T-helper 2 cell treated with Interferon-gamma antibody and Interleukin-4, amounts not matched to agents 5 μg/mL and 100 μg/mL, for 36 hours (primary cell): ENCODE results near the gene GLYR1.
"Not testable (repeated sequence)": the region's sequence is repeated elsewhere in the genome, so short reads cannot be mapped to it uniquely, and the experiment has no call there.

Experiments used
- DNase-seq: peaks from one replicate; pipeline ENCODE4 v3.0.0; 2021; ENCODE audit warnings: low spot score
- H3K27ac Mint-ChIP-seq: one replicate; pipeline ENCODE4 v1.8.0; 2021; ENCODE audit warnings: mild to moderate bottlenecking, mixed read lengths
- H3K27me3 Mint-ChIP-seq: one replicate; pipeline ENCODE4 v1.8.0; 2021; ENCODE audit warnings: low read depth, mixed read lengths
- H3K36me3 Mint-ChIP-seq: one replicate; pipeline ENCODE4 v1.8.0; 2021; ENCODE audit warnings: low read depth, mixed read lengths
- H3K4me1 Mint-ChIP-seq: one replicate; pipeline ENCODE4 v1.8.0; 2021; ENCODE audit warnings: low read depth, mixed read lengths
- H3K4me3 Mint-ChIP-seq: one replicate; pipeline ENCODE4 v1.8.0; 2022; ENCODE audit warnings: mild to moderate bottlenecking, moderate library complexity, mixed read lengths
- H3K9me3 Mint-ChIP-seq: one replicate; pipeline ENCODE4 v1.8.0; 2021; ENCODE audit warnings: mixed read lengths

Gene GLYR1

DNA sequence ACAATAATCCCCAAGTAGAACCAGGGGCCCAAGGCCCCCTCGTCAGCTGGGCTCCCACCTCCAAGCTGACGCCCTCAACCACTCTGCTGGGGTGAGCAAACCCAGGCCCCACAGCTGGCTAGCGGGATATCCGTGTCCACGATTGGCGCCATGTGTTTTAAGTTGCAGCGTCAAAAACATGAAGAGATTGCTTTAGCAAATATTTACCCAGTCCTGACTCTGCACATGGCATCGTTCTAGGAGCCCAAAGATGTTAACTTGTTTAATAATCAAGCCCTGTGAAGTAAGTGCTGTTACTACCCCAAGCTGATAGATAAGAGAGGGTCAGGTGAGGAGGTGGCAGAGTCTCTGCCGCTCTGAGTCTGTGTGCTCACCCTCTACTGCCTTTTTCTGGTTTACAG is 58.6 kb downstream of the GLYR1 start:
- Mint-ChIP-seq H3K36me3 (no peaks in the 10 kb centered on the region), H3K27me3 (no peaks in the 10 kb centered on the region), H3K4me1 (peaks cover 4% of the 10 kb centered on the region), H3K9me3 (no peaks in the 10 kb centered on the region), H3K27ac (no peak overlapping the region), H3K4me3 (no peak overlapping the region)
- DNase-seq: no peak

- H3K27ac Mint-ChIP-seq: no peak within 1 kb of the TSS
- no peaks in the 10 kb centered on the region for H3K9me3 Mint-ChIP-seq
- H3K36me3 Mint-ChIP-seq: no peaks in the 10 kb centered on the region
- H3K27me3 Mint-ChIP-seq: no peaks in the 10 kb centered on the region
- DNase-seq: no peak
- H3K4me3 Mint-ChIP-seq: no peak within 1 kb of the TSS
- peaks cover 4% of the 10 kb centered on the region for H3K4me1 Mint-ChIP-seq
Observed at GRCh38 chr16:4787627-4788482, 59.2 kb downstream of the GLYR1 start, which contains the start of gene SEPTIN12. SEPTIN12 (minus strand) TSS chr16:4788345; CDS start chr16:4787645, 700 bp downstream.

DNA sequence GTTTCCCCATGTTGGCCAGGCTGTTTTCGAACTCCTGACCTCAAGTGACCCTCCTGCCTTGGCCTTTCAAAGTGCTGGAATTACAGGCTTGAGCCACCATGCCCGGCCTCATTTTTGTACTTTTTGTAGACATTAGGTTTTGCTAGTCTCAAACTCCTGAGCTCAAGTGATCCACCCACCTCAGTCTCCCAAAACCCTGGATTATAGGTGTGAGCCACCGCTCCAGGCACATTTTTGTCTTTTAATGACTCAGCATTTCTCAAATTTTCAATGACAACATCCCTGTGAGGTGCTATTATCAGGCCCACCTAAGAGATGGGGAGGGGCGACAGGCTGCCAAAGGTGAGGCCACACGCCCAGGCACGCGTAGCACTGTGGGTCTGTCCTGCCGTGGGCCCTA is 60.0 kb downstream of the GLYR1 start:
- Mint-ChIP-seq H3K4me3 (no peak overlapping the region), H3K4me1 (peaks cover 4% of the 10 kb centered on the region), H3K9me3 (no peaks in the 10 kb centered on the region), H3K27ac (no peak overlapping the region), H3K36me3 (no peaks in the 10 kb centered on the region), H3K27me3 (no peaks in the 10 kb centered on the region)
- DNase-seq: no peak

- Mint-ChIP-seq H3K9me3 (no peaks in the 10 kb centered on the region), H3K27ac (no peak overlapping the region), H3K4me1 (peaks cover 3% of the 10 kb centered on the region), H3K36me3 (no peaks in the 10 kb centered on the region), H3K27me3 (no peaks in the 10 kb centered on the region), H3K4me3 (no peak overlapping the region)
- DNase-seq: no peak
Observed at GRCh38 chr16:4785758-4786433, 61.2 kb downstream of the GLYR1 start.

DNA sequence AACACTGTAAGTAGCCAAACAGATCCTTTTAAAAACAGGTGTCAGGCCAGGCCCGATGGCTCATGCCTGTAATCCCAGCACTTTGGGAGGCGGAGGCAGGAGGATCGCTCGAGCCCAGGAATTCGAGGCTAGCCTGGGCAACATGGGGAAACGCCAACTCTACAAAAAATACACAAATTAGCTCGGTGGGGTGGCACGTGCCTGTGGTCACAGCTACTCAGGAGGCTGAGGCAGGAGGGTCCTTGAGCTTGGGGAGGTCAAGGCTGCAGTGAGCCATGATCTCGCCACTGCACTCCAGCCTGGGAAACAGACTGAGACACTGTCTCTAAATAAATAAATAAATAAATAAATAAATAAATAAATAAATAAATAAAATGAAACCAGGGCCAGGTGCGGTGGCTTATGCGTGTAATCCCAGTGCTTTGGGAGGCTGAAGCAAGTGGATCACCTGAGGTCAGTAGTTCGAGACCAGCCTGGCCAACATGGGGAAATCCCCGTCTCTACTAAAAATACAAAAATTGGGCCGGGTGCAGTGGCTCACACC is 62.6 kb downstream of the GLYR1 start:
- H3K27me3 Mint-ChIP-seq, DNase-seq, H3K4me1 Mint-ChIP-seq, H3K4me3 Mint-ChIP-seq, H3K9me3 Mint-ChIP-seq, H3K36me3 Mint-ChIP-seq: not testable (repeated sequence)
- peak overlapping the region; percentile 41 for H3K27ac Mint-ChIP-seq

- Mint-ChIP-seq H3K27ac (peak overlapping the region; percentile 41), H3K4me3 (no peak overlapping the region), H3K27me3 (no peaks in the 10 kb centered on the region), H3K4me1 (no peaks in the 10 kb centered on the region), H3K36me3 (no peaks in the 10 kb centered on the region), H3K9me3 (no peaks in the 10 kb centered on the region)
- DNase-seq: no peak
Observed at GRCh38 chr16:4783951-4784336, 63.1 kb downstream of the GLYR1 start.

GRCh38 chr16:4783251-4783950 is 63.7 kb downstream of the GLYR1 start:
- Mint-ChIP-seq H3K4me1 (no peaks in the 10 kb centered on the region), H3K4me3 (no peak overlapping the region), H3K9me3 (no peaks in the 10 kb centered on the region), H3K36me3 (no peaks in the 10 kb centered on the region), H3K27ac (no peak overlapping the region), H3K27me3 (no peaks in the 10 kb centered on the region)
- DNase-seq: no peak

- Mint-ChIP-seq H3K9me3 (no peaks in the 10 kb centered on the region), H3K27ac (no peak overlapping the region), H3K4me3 (no peak overlapping the region), H3K36me3 (no peaks in the 10 kb centered on the region), H3K4me1 (no peaks in the 10 kb centered on the region), H3K27me3 (no peaks in the 10 kb centered on the region)
- DNase-seq: no peak
Observed at GRCh38 chr16:4780235-4780634, 66.9 kb downstream of the GLYR1 start.

DNA sequence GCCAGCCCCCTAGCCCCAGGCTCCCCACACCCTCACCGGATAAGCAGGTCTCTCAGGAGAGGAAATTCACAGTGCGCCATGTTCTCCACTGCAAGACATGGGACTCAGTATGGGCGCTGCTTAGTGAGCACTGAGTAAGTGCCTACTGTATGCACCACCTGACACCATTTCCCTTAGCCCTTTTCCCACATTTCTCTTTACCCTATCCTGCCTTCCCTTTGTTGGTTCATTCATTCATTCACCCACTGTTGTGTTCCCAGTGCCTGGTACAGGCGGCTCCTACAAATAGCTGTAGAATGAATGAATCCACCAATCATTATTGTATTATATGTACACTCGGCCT is 69.1 kb downstream of the GLYR1 start:
- H3K36me3 Mint-ChIP-seq: no peaks in the 10 kb centered on the region
- H3K27ac Mint-ChIP-seq: no peak overlapping the region
- H3K9me3 Mint-ChIP-seq: no peaks in the 10 kb centered on the region
- no peaks in the 10 kb centered on the region for H3K27me3 Mint-ChIP-seq
- H3K4me1 Mint-ChIP-seq: no peaks in the 10 kb centered on the region
- no peak for DNase-seq
- H3K4me3 Mint-ChIP-seq: no peak overlapping the region

- no peaks in the 10 kb centered on the region for H3K4me1 Mint-ChIP-seq
- H3K36me3 Mint-ChIP-seq: no peaks in the 10 kb centered on the region
- no peaks in the 10 kb centered on the region for H3K9me3 Mint-ChIP-seq
- H3K27ac Mint-ChIP-seq: no peak overlapping the region
- H3K4me3 Mint-ChIP-seq: no peak overlapping the region
- DNase-seq: no peak
- H3K27me3 Mint-ChIP-seq: no peaks in the 10 kb centered on the region
Observed at GRCh38 chr16:4777339-4778049, 69.6 kb downstream of the GLYR1 start.

GRCh38 chr16:4776141-4776705 is 70.9 kb downstream of the GLYR1 start:
- no peak overlapping the region for H3K4me3 Mint-ChIP-seq
- no peak overlapping the region for H3K27ac Mint-ChIP-seq
- no peaks in the 10 kb centered on the region for H3K27me3 Mint-ChIP-seq
- no peaks in the 10 kb centered on the region for H3K36me3 Mint-ChIP-seq
- H3K9me3 Mint-ChIP-seq: no peaks in the 10 kb centered on the region
- DNase-seq: no peak
- H3K4me1 Mint-ChIP-seq: no peaks in the 10 kb centered on the region

DNA sequence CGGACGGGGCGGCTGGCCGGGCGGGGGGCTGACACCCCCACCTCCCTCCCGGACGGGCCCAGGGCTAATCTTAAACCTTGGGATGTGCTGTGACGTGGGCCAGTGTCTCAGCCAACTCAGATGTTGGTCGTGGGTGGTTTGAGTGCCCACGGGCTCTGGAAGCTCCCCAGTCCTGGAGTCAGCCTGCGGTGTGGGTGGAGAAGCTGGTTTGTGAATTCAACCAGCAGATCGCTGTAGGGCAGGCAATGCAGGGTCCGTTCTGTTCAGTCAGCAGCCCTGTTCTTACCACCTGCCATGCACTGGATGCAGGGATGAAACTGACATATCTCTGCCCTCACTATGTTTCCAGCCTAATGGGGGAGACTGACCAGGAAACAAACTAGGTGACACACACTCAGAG is 72.1 kb downstream of the GLYR1 start:
- Mint-ChIP-seq H3K27ac (no peak overlapping the region), H3K36me3 (no peaks in the 10 kb centered on the region), H3K4me3 (no peak overlapping the region), H3K9me3 (no peaks in the 10 kb centered on the region), H3K27me3 (no peaks in the 10 kb centered on the region), H3K4me1 (no peaks in the 10 kb centered on the region)
- DNase-seq: no peak

GRCh38 chr16:4772351-4772750 is 74.7 kb downstream of the GLYR1 start:
- peaks cover 3% of the 10 kb centered on the region for H3K4me1 Mint-ChIP-seq
- H3K9me3 Mint-ChIP-seq: no peaks in the 10 kb centered on the region
- H3K27ac Mint-ChIP-seq: no peak overlapping the region

More at GRCh38 chr16:4772351-4772750, 74.7 kb downstream of the GLYR1 start:
- no peaks in the 10 kb centered on the region for H3K36me3 Mint-ChIP-seq
- no peak for DNase-seq
- no peak overlapping the region for H3K4me3 Mint-ChIP-seq
- no peaks in the 10 kb centered on the region for H3K27me3 Mint-ChIP-seq
